ENCODE results near the gene SORD. TPM values are rescaled to one million over a fixed set of nuclear protein-coding genes. Genes with fewer than 3 reads are reported as not detected.

Gene SORD
- total and polyA plus RNA-seq, 9 of the 15 experiments (the other 6 are each of a cell fraction or from before 2014, with no cell fraction given): 5.9 to 79.2 (median 29.6) TPM

DNA sequence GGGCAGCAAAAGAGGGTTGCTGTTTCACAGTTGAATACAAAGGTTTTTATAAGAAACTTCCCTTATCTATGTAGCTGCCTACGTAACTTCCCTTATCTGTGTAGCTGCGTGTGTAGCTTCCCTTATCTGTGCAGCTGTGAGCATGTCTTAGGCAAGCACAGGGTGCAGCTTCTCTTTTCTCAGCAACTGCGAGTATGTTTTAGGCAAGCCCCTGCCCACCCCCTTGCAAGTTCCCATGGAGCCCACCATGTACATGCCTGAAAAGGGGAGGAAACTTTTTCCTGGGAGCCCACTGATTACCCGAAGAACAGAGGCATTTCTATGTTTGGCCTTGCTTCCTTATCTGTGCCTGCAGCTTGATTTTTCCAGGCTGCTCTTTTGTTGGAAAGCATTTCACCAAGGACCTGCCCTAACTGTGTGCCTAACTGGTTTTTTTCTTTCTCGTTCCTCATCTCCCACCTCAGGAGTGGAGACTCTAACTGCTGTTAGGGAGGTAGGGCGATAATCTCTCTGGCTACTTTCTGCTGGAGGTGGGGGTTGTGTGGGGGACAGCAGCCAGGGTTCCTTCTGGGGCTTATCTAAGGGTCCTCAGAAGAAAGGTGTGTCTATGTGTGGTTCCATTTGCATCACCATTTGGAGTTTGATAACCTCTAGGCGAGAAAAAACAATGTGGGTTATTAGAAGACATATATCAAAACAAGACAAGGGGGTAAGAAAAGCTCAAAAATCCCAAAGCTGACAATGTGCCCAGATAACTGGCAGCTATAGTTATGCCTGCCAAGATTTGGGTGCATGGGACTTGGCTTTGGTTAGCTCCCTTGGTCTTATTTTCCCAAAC, 26.0 kb downstream of the SORD start (continued):
- TF ChIP-seq RFX5 (IDR thresholded peaks at IDR 0.05; ENCODE audit: low read depth, low read length) (no peak), ZC3H11A (IDR thresholded peaks at IDR 0.05; ENCODE audit: low read depth, low read length) (no peak; the same call in 1 of the 2 replicates), HMG20A (CRISPR knock-in tag; conservative IDR thresholded peaks at IDR 0.05) (no peak), MAZ (CRISPR knock-in tag; conservative IDR thresholded peaks at IDR 0.05 in 1 of 2, IDR thresholded peaks at IDR 0.05 in 1 of 2) (peak; percentile 37 to 57; a peak in 1 of 4 replicates), SMARCB1 (IDR thresholded peaks at IDR 0.05; ENCODE audit: insufficient read length, low read depth) (peak; percentile 74), POLR2AphosphoS2 (IDR thresholded peaks at IDR 0.05; ENCODE audit: low read length) (no peak), BCL6 (CRISPR knock-in tag; IDR thresholded peaks at IDR 0.05) (no peak), CTBP1 (IDR thresholded peaks at IDR 0.05; ENCODE audit: borderline replicate concordance) (peak; percentile 88), KDM4B (IDR thresholded peaks at IDR 0.05; ENCODE audit: borderline replicate concordance in 2 of 2, low read depth in 1 of 2) (0 out of 4 replicates have a peak, but pooled peaks of 1 of the 2 experiments have one; percentile 36), ZNF511 (CRISPR knock-in tag; IDR thresholded peaks at IDR 0.05) (no peak), ID3 (CRISPR knock-in tag; IDR thresholded peaks at IDR 0.05) (no peak), ID3 (tag; IDR thresholded peaks at IDR 0.05) (peak; percentile 85), ZFX (CRISPR knock-in tag; IDR thresholded peaks at IDR 0.05) (peak; percentile 43; the same call in 1 of the 2 replicates), SAP30 (IDR thresholded peaks at IDR 0.05; ENCODE audit: borderline replicate concordance, insufficient read depth, low read depth, low read length, poor library complexity, severe bottlenecking) (no peak), ZNF354B (CRISPR knock-in tag; IDR thresholded peaks at IDR 0.05) (no peak; the same call in 1 of the 2 replicates)
- TF ChIP-seq, protein P1, sequence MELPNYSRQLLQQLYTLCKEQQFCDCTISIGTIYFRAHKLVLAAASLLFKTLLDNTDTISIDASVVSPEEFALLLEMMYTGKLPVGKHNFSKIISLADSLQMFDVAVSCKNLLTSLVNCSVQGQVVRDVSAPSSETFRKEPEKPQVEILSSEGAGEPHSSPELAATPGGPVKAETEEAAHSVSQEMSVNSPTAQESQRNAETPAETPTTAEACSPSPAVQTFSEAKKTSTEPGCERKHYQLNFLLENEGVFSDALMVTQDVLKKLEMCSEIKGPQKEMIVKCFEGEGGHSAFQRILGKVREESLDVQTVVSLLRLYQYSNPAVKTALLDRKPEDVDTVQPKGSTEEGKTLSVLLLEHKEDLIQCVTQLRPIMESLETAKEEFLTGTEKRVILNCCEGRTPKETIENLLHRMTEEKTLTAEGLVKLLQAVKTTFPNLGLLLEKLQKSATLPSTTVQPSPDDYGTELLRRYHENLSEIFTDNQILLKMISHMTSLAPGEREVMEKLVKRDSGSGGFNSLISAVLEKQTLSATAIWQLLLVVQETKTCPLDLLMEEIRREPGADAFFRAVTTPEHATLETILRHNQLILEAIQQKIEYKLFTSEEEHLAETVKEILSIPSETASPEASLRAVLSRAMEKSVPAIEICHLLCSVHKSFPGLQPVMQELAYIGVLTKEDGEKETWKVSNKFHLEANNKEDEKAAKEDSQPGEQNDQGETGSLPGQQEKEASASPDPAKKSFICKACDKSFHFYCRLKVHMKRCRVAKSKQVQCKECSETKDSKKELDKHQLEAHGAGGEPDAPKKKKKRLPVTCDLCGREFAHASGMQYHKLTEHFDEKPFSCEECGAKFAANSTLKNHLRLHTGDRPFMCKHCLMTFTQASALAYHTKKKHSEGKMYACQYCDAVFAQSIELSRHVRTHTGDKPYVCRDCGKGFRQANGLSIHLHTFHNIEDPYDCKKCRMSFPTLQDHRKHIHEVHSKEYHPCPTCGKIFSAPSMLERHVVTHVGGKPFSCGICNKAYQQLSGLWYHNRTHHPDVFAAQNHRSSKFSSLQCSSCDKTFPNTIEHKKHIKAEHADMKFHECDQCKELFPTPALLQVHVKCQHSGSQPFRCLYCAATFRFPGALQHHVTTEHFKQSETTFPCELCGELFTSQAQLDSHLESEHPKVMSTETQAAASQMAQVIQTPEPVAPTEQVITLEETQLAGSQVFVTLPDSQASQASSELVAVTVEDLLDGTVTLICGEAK (IDR thresholded peaks at IDR 0.05): 0 out of 2 replicates have a peak, but pooled peaks have one; percentile 25
- TF ChIP-seq, protein P1 (CRISPR knock-in tag; IDR thresholded peaks at IDR 0.05): no peak

All from K562 (cell line).